Renal cortical epithelial cell (primary cell): ENCODE data around the gene ANP32A. TPM values are rescaled to one million over a fixed set of nuclear protein-coding genes. Genes with fewer than 3 reads are reported as not detected.

Source experiments
- DNase-seq: peaks from one replicate; pipeline ENCODE4 v3.0.0-alpha.2; 2011; ENCODE audit warnings: low read depth
- total RNA-seq: library from RNA; depleted of rRNA; stranded (reverse); fragments of >200 nt; gene quantifications from 2 replicates; pipeline ENCODE4 v1.2.3, GENCODE V29; 2014

The ANP32A gene
- total RNA-seq, 1 donor from 2014 or later = 76.5 TPM

GRCh38 chr15:68797599-68798345 lies 22.9 kb downstream of the ANP32A start:
- no peak for DNase-seq

DNA sequence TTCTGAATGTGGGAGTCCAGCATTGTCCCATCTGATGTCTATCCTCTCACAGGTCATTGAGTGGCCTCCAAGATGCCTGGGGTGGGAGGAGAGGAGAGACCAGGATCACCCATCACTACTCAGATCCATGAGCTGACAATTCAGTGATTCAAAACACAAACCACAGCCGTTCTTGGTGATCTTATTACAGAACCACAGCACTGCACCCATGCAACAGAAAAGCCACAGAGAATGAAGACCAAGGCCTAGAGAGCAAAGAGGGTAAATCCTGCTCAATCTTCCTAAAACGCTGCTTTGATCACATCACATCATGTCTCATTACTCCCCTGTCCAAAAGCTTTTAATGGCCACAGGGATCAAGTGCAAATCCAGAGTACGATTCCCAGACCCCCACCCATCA lies 23.5 kb downstream of the ANP32A start:
- peak; percentile 74 for DNase-seq

GRCh38 chr15:68796576-68796975 lies 24.1 kb downstream of the ANP32A start:
- no peak for DNase-seq

GRCh38 chr15:68795298-68795848 lies 25.3 kb downstream of the ANP32A start:
- DNase-seq = peak; percentile 72

GRCh38 chr15:68794863-68795262 lies 25.8 kb downstream of the ANP32A start:
- no peak for DNase-seq

DNA sequence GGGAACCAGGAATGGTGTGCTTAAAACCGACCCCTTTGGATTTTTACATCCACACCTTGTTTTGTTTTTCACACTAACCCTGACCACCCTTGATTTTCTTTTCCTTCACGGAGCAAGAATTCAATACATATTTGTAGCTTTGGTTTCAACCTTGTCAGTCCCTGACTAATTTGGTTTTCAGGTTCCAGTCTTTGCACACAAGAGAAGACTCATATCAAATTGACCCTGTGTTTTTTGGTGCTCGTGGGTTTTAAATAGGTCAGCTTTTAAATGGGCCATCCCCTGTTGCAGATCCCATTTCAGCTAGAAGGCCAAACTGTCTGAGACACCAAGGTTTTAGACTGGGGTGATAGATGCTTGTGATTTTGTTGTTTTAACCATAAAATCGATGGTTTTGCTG lies 26.4 kb downstream of the ANP32A start:
- DNase-seq = no peak

DNA sequence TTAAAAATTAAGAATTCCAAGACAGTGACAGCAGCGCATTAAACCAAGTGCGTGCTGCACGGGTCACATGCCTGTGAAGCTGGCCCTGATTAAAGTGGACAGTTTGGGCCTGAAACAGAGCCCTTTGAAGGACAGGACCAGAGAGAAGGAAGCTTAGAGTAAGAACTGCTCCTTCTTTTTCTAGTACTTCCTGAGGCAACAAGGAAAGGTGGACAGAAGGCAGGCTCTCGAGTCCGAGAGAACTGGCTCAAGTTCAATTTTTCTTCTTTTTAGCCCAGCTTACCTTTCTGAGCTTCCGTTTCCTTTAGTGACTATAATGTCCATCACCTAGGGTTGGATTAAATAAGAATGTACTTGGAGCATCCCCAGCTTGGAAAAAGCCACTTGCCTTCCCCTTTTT lies 26.9 kb downstream of the ANP32A start:
- DNase-seq = no peak

DNA sequence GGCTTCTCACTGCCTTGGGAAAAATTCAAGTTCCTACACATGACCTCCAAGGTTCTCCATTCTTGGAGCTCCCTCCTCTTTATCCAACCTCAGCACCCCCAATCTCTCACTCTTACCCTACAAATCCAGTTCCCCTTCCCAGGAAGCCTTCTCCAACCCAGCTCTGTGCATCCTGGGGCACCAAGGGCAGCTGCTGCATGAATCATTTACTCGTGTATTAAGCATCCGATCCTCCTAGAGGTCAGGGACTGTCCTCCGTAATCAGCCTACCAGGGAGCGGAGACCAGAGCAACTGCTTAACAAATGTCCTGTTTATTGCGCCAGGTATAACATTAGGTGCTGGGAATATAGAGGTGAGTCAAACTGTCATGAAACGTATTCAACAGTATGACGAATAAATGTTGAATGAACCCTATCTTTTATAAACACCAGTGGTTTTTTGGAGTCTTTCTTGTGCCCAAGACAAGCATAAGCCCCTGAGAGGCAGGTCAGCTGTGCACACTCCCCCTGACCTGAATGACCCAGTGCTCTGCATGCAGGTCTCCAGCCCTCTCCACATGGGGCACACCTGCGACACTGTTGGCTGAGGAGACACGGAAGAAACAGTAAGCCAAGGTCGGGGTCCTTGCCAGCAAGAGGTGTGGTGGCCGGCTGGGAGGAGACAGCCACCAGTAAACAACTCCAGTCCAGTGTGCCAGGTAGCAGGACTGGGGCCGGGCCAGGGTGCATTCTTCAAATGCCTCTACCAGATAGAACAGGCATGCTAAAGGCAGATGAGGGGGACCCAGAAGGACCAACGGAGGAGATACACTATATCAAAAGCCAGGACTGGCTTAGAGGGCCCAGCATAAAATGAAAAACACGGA lies 27.6 kb downstream of the ANP32A start:
- no peak for DNase-seq

GRCh38 chr15:68791431-68792283 lies 29.0 kb downstream of the ANP32A start:
- no peak for DNase-seq

GRCh38 chr15:68790910-68791309 lies 29.8 kb downstream of the ANP32A start:
- DNase-seq = no peak

GRCh38 chr15:68790242-68790575 lies 30.5 kb downstream of the ANP32A start:
- DNase-seq = no peak

GRCh38 chr15:68789534-68790241 lies 31.0 kb downstream of the ANP32A start:
- DNase-seq = peak; percentile 80

DNA sequence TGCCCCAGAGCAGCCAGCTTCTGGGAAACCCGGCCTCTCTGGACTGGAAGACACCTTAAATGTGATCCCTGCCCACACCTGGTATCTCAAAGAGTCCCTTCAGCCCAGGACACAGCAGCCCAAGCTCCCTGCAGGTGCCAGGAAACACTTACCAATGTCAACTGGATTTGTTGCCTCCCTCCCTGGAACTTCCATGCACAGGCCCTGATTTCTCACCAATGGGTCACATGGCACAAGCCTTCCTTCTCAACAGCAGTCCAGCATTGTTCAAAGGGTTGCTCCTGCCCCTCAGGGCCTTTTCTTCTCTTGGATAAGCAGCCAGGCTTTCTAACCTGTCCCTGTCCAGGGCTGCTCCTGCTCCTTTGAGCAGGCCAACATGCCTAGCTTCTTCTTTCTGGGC lies 31.6 kb downstream of the ANP32A start:
- DNase-seq = peak; percentile 34

- DNase-seq = no peak
These were observed 32.5 kb downstream of the ANP32A start for GRCh38 chr15:68788264-68788624.

GRCh38 chr15:68787609-68788263 lies 33.0 kb downstream of the ANP32A start:
- DNase-seq = no peak

DNA sequence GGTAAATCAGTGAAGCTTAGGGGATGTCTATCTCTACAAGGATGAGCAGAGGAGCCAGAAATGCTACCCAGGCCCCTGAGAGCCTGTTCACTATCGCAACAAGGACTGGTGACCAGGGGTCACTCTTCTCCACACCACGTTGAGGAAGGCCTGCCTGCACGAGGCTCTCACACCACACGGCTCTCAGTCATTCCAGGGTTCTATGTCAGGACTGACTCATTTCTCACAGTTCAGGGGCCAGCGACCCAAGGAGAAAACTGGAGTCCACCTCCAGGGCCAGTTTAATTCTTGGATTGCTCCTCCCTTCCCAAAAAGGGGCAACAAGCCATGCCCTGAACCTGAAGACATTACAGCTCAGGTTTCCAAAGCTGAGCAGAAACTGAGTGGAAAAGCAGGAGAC lies 33.9 kb downstream of the ANP32A start:
- DNase-seq = no peak

DNA sequence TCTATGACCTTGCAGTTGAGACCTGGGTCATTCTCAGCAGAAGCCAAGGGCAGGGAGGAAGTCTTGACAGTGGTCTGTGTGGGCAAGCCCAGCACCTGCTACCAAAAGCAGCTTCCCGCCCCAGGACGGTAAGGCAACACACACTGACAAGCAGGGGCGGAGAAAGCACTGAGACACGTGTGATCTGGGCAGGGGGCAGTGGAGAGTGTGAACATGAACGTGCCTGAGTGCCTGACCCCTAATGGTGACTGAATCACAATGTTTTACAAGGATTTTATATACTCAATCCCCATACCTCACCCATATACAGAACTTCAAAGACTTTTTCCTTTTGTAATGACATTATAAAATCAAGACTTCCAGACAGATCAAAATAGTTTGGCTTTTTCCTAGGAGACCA lies 35.2 kb downstream of the ANP32A start:
- no peak for DNase-seq

GRCh38 chr15:68784206-68784605 lies 36.5 kb downstream of the ANP32A start:
- no peak for DNase-seq

- DNase-seq = no peak
These were observed 37.3 kb downstream of the ANP32A start for GRCh38 chr15:68783226-68784058.

DNA sequence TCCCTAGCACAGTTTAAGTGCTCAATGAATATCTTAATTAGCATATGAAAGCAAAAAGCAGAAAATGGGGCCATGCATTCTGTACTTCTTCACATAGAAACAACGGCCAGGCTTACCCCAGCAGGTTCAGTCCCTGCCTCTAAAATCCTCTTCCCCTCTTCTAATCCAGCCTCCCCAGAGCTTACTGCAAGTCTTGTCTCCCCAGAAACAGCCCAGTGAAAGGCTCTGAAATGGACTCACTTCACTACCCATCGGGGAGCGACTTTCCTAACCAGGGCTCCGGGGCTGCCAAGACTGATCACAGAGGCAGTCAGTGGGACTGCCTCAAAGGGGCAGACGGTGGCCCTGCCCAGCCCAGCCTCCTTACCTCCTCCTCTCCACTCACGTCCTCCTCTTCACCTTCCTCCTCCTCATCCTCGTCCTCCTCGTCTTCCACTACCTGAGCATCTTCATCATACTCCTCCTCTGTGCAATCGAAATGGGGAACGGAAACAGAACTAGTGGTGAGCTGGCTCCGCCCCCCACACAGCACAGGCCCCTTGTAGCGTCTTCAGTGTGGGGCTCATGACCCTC lies 38.0 kb downstream of the ANP32A start:
- no peak for DNase-seq
